Activated CD8-positive, alpha-beta memory T cell treated with anti-CD3 and anti-CD28 coated beads, Interleukin-2, amount 50 U/mL, for 1 hour (primary cell): ENCODE results near the gene ZNF217.
"Not testable (repeated sequence)": the region's sequence is repeated elsewhere in the genome, so short reads cannot be mapped to it uniquely, and the experiment has no call there.

Source experiments
- DNase-seq: peaks from one replicate; pipeline ENCODE4 v3.0.0-alpha.2; 2020; ENCODE audit errors: extremely low read depth

ZNF217 gene

GRCh38 chr20:53530440-53530839 lies 63.2 kb downstream of the ZNF217 start:
- DNase-seq, result no peak

DNA sequence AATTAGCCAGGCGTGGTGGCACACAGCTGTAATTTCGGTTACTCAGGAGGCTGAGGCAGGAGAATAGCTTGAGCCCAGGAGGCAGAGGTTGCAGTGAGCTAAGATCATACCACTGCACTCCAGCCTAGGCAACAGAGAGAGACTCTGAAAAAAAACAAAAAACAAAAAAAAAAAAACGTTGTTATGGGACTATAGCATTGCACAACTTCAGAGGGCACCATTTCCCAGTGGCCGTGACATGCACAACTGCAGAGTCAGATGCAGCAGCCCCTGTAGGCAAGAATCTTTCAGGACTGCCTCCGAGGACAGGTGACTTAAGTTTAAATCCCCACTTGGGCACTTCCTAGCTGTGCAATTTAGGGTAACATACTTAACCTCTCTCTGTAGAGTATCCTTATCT lies 64.0 kb downstream of the ZNF217 start:
- DNase-seq, result no peak

- no peak for DNase-seq
Measured at GRCh38 chr20:53527196-53527595, 66.4 kb downstream of the ZNF217 start.

DNA sequence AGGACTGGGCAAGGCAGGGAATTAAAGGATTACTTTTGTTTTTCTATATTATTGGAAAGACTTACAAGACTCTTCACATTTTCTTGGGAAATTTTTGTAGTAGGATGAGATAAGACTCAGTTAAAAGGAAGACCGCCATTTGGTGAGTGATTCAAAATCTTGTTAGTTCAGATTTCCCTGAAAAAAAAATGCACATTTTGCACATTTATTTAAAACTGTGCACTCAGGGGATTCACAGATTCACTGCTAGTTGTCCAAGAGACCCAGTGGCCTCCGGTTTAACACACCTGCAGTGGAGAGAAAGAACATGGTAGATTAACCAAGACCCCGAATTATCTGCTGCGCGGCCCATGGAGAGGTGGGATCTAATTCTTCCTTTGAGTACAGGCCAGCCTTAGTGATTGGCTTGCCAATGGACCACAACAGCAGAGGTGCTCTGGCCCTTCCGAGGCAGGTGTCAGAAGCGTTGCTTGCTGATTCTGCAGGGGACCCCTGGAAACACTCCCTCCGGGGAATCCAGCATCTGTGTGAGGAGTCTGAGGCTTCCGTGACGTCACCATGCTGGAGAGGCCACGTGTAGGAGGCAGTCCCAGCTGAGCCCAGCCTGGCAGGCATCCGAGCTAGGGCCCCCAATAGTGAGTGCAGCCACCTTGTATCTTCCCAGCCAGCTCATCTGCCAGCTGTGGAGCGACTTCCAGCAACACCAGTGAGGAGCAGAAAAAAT lies 68.9 kb downstream of the ZNF217 start:
- no peak for DNase-seq

- DNase-seq, result not testable (repeated sequence)
Measured at GRCh38 chr20:53523615-53524014, 70.0 kb downstream of the ZNF217 start.

DNA sequence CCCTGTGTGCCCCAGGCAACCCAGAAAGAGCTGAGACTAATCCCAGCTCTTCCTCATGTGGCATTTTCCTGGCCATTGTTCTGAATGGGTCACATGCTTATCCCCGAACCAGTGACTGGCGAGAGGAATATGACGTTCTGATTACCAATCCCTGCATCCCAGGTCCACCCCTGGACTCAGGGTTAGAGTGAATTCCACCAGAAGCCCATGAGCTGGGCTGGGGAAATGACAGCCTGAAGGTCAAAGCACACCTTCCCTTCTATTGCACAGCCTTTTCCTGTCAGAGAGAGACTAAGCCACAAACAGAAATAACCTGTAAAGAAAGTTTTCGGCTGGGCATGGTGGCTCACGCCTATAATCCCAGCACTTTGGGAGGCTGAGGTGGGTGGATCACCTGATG lies 70.9 kb downstream of the ZNF217 start:
- no peak for DNase-seq

DNA sequence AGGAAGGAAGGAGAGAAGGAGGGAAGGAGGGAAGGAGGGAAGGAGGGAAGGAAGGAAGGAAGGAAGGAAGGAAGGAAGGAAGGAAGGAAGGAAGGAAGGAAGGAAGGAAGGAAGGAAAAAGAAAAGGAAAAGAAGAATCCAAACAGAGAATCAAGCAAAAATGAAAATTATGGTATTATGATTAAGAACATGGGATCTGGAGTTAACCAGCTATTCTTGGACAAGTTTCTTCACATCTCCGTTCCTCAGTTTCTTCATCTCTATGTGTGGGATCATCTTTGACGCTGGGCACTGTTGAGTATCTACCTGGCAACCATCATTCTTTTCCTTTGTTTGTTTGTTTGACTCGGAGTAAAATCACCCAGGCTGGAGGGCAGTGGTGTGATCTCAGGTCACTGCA lies 71.6 kb downstream of the ZNF217 start:
- no peak for DNase-seq

GRCh38 chr20:53521421-53521820 lies 72.2 kb downstream of the ZNF217 start:
- not testable (repeated sequence) for DNase-seq

DNA sequence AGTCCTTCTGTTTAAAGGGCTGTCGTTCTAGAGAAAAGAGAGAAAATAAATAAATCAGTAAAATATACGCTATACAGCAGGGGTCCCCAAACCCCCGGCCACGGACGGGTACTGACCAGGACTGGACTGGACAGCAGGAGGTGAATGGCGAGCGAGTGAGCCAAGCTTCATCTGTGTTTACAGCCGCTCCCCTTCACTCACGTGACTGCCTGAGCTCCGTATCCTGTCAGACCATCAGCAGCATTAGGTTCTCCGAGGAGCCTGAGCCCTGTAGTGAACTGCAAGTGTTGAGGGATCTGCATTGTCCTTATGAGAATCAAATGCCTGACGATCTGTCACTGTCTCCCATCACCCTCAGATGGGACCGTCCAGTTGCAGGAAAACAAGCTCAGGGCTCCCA lies 76.5 kb downstream of the ZNF217 start:
- DNase-seq, result no peak
